Activated CD4-positive, alpha-beta T cell treated with anti-CD3 and anti-CD28 coated beads for 36 hours (primary cell): ENCODE data around the gene ASS1. TPM values are rescaled to one million over a fixed set of nuclear protein-coding genes. Genes with fewer than 3 reads are reported as not detected.
A peak's percentile ranks its signal among the peaks of the same experiment; 100 is the strongest.

Source experiments
- ATAC-seq: fragments of 200-7000 bp; cut with Tn5 transposase; one replicate; pipeline ENCODE4 v1.10.0; 2021; ENCODE audit warnings: mild to moderate bottlenecking, moderate library complexity
- CTCF ChIA-PET: fragments of 350-600 bp; sonication (Branson Sonifier 250); formaldehyde crosslinking; loops from one replicate; lab custom pipeline; 2021; ENCODE audit warnings: antibody characterized with exemption; lab: Charles Lee
- POLR2A ChIA-PET: fragments of 350-600 bp; sonication (Branson Sonifier 250); formaldehyde crosslinking; loops from one replicate; lab custom pipeline; 2021; ENCODE audit warnings: antibody characterized with exemption, inconsistent platforms; lab: Charles Lee
- DNase-seq: peaks from one replicate; pipeline ENCODE4 v3.0.0-alpha.2; 2020
- H3K27ac Mint-ChIP-seq: one replicate; pipeline ENCODE4 v1.8.0; 2021; ENCODE audit warnings: mixed read lengths
- H3K27me3 Mint-ChIP-seq: one replicate; pipeline ENCODE4 v1.8.0; 2021; ENCODE audit warnings: mixed read lengths
- H3K36me3 Mint-ChIP-seq: one replicate; pipeline ENCODE4 v1.8.0; 2021; ENCODE audit warnings: low read depth, mixed read lengths
- H3K4me1 Mint-ChIP-seq: one replicate; pipeline ENCODE4 v1.8.0; 2021; ENCODE audit warnings: mixed read lengths
- H3K4me3 Mint-ChIP-seq: one replicate; pipeline ENCODE4 v1.8.0; 2021; ENCODE audit warnings: mild to moderate bottlenecking, moderate library complexity, mixed read lengths
- H3K9me3 Mint-ChIP-seq: one replicate; pipeline ENCODE4 v1.8.0; 2021; ENCODE audit warnings: low read depth, mixed read lengths
- intact Hi-C, 2 experiments: fragments of 100-400 bp; cut with DNase I in 1 of 2; cut with micrococcal nuclease in 1 of 2; formaldehyde crosslinking; loops; one replicate each; pipeline versions ENCODE4 v1.14.2 to v1.15.1; 2022 to 2024; cut with DNase I, micrococcal nuclease
- total RNA-seq, 2 experiments: library from RNA; stranded (reverse); gene quantifications; one replicate each; pipeline ENCODE4 v1.2.3, GENCODE V29; 2021

ASS1 gene
- total RNA-seq, 2 experiments from 2014 or later: 8.6 to 9.3 TPM

DNA sequence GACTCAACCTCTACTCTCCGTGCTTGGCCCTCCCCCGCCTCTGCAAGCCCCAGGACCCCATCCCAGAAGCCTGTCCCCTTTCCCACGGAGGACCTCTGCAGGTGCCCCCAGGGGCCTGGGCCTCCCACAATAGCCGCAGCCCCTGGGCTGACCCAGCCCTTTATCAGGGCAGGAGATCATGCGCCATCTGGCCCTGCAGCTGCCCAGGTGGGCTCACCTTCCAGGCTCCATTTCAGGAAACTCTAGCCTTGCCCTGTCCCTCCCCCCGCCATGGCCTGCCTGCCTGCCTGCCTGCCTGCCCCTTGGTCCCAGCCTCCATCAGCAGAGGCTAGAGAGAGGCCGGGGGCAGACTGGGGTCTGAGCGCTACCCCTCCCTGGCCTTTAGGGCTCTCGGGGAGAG, 48.7 kb downstream of the ASS1 start:
- POLR2A ChIA-PET: no interaction called here
- peaks cover 6% of the 10 kb centered on the region for H3K9me3 Mint-ChIP-seq
- no peaks in the 10 kb centered on the region for H3K4me1 Mint-ChIP-seq
- DNase-seq: no peak
- no peak overlapping the region for H3K27ac Mint-ChIP-seq
- intact Hi-C loops: no loop called here
- CTCF ChIA-PET: no interaction called here
- peaks cover 4% of the 10 kb centered on the region for H3K27me3 Mint-ChIP-seq
- H3K4me3 Mint-ChIP-seq: no peak overlapping the region
- H3K36me3 Mint-ChIP-seq: no peaks in the 10 kb centered on the region
- ATAC-seq: no peak

DNA sequence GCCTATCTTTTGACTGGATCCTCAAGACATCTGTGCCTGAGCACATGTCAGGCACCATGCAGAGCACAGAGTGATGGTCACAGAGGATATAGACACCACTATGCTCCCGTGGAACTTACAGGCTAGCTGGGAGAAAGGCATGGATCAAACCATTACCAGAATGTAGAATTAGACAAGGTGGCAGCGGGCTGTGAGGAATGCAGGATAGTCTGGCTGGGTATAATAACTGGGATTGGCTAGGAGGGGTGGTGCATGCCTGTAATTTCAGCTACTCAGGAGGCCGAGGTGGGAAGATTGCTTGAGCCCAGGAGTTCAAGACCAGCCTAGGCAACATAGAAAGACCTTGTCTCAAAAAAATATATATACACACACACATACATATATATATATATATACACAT, 50.3 kb downstream of the ASS1 start:
- peaks cover 4% of the 10 kb centered on the region for H3K27me3 Mint-ChIP-seq
- H3K36me3 Mint-ChIP-seq: no peaks in the 10 kb centered on the region
- H3K27ac Mint-ChIP-seq: no peak overlapping the region
- ATAC-seq: no peak
- no peaks in the 10 kb centered on the region for H3K4me1 Mint-ChIP-seq
- intact Hi-C loops: no loop called here
- H3K4me3 Mint-ChIP-seq: no peak overlapping the region
- ChIA-PET POLR2A (no interaction called here), CTCF (no interaction called here)
- DNase-seq: no peak
- peaks cover 6% of the 10 kb centered on the region for H3K9me3 Mint-ChIP-seq

DNA sequence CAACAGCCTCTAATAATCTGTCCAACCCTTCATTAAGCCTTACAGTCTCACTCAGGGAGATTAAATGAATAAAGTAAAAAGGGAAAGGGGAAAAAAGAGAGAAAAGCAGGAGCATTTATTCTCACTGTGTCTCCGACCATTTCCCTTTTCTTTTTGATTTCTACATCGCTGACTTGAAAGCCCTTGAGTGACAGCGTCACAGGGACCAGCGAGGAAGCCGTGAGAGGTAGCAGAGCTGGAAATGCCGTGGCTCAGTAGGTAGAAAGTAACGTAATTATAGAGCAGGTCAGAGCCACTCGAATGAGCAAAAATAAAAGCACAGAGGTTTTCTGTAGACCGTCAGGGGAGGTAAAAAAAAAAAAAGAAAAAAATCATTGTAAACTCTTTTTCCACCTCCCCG, 52.4 kb downstream of the ASS1 start:
- ChIA-PET POLR2A (no interaction called here), CTCF (interaction anchor here (1.0 kb wide), 1 partner anchor 34 kb away, joined by 3 read pairs; no protein-coding TSS in a partner anchor)
- no peak overlapping the region for H3K4me3 Mint-ChIP-seq
- peaks cover 4% of the 10 kb centered on the region for H3K27me3 Mint-ChIP-seq
- H3K4me1 Mint-ChIP-seq: no peaks in the 10 kb centered on the region
- no peaks in the 10 kb centered on the region for H3K36me3 Mint-ChIP-seq
- no peak for ATAC-seq
- no peak for DNase-seq
- peaks cover 6% of the 10 kb centered on the region for H3K9me3 Mint-ChIP-seq
- intact Hi-C loops: no loop called here
- H3K27ac Mint-ChIP-seq: no peak overlapping the region

DNA sequence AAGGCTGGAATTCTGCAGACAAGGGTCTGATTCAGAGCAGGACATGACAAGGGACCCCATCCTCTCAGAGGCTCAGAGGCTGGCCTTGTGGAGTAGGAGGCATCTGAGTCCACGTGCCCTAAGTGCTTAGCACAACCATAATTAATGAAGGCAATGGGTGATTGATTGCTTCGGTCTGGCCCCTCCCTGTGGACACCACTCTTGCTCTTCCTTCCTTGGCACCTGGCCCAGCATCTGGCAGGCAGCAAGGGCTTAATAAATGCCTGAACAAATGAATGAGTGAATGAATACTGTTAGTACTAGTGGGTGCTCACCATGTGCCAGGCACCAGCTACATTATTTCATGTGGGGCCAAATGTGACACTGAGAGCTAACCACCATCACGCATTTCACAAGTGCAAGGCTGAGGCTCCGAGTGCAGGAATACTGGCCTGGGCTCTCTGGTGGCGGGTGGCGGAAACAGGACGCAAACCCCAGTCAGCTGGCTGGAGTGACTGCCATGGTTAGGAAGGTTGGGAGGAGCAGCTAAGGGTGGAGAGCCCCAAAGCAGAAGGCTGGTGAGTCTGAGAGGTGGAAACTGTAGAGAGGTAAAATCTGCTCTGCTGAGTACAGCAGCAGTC, 53.6 kb downstream of the ASS1 start:
- ChIA-PET POLR2A (interaction anchor here (0.6 kb wide), 1 partner anchor 78 kb away, joined by 3 read pairs; no protein-coding TSS in a partner anchor), CTCF (interaction anchor here (1.0 kb wide), 1 partner anchor 36 kb away, joined by 3 read pairs; no protein-coding TSS in a partner anchor)
- Mint-ChIP-seq H3K27me3 (peaks cover 4% of the 10 kb centered on the region), H3K9me3 (peaks cover 6% of the 10 kb centered on the region), H3K36me3 (no peaks in the 10 kb centered on the region), H3K4me3 (no peak overlapping the region), H3K4me1 (no peaks in the 10 kb centered on the region), H3K27ac (no peak overlapping the region)
- DNase-seq (peak; percentile 23), ATAC-seq (no peak)
- intact Hi-C loops: no loop called here

DNA sequence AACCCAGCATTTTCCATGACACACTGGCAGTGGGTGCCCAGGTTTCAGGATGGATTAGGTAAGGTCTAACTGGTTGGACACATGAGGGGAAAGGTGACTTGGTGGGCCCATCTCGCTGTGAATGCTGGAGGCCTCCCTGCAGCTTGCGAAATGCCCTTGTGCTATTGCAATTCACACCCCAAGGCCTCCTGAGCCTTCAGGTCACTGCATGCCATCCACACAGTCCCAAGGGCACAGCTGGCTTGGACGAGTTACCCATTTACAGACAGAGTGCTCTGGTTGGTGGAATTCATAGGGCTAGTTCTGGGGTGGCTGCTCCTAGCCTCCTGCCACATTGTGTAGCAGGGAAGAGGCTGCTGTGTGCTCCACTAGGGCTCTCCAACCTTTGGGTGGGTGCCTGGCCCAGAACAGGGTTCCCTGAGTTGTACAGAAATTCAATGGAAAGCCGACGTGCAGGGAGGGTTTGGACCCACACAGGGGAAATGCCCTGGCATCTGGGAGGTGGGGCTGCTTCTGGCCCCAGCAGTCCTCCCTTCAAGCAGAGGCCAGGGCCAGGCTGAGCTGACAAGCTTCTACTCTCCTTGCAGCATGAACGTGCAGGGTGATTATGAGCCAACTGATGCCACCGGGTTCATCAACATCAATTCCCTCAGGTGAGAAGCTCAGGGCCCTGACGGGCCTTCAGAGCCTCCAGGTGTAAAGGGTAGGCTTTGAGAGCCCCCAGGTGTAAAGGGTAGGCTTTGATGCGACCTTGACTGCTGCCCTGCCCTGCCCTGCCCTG, 54.3 kb downstream of the ASS1 start:
- no peaks in the 10 kb centered on the region for H3K4me1 Mint-ChIP-seq
- ChIA-PET POLR2A (no interaction called here), CTCF (interaction anchor here (0.6 kb wide), 1 partner anchor 37 kb away, joined by 3 read pairs; no protein-coding TSS in a partner anchor)
- no peak overlapping the region for H3K4me3 Mint-ChIP-seq
- H3K36me3 Mint-ChIP-seq: no peaks in the 10 kb centered on the region
- H3K27ac Mint-ChIP-seq: no peak overlapping the region
- H3K9me3 Mint-ChIP-seq: peaks cover 6% of the 10 kb centered on the region
- intact Hi-C loops: no loop called here
- no peak for DNase-seq
- no peak for ATAC-seq
- H3K27me3 Mint-ChIP-seq: peaks cover 4% of the 10 kb centered on the region

DNA sequence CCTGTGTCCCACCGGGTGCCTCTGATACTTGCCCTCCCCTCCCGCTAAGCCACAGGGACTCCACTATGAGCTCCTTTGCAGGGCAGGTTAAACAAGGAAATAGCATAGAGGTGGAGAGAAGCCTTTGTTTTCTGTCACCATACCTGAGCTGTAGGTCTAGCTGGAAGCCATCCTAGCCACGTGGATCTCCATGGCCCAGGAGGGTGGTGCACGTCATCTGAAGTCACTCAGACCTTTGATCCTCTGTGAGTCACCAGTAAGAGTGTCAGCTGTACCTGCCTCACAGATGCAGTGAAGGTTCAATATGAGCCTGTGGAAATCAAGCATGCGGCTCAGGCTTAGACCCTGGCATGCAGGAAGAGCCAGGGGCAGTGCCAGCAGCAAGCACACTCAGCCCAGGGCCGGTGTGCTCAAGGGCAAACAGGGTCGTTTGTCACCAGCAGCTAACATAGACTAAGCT, 55.1 kb downstream of the ASS1 start:
- POLR2A ChIA-PET: no interaction called here
- DNase-seq: peak; percentile 30
- Mint-ChIP-seq H3K27ac (no peak overlapping the region), H3K36me3 (no peaks in the 10 kb centered on the region), H3K4me1 (no peaks in the 10 kb centered on the region), H3K9me3 (peaks cover 3% of the 10 kb centered on the region), H3K4me3 (no peak overlapping the region), H3K27me3 (peaks cover 4% of the 10 kb centered on the region)
- peak; percentile 80 for ATAC-seq
- CTCF ChIA-PET: no interaction called here
- intact Hi-C loops: no loop called here

DNA sequence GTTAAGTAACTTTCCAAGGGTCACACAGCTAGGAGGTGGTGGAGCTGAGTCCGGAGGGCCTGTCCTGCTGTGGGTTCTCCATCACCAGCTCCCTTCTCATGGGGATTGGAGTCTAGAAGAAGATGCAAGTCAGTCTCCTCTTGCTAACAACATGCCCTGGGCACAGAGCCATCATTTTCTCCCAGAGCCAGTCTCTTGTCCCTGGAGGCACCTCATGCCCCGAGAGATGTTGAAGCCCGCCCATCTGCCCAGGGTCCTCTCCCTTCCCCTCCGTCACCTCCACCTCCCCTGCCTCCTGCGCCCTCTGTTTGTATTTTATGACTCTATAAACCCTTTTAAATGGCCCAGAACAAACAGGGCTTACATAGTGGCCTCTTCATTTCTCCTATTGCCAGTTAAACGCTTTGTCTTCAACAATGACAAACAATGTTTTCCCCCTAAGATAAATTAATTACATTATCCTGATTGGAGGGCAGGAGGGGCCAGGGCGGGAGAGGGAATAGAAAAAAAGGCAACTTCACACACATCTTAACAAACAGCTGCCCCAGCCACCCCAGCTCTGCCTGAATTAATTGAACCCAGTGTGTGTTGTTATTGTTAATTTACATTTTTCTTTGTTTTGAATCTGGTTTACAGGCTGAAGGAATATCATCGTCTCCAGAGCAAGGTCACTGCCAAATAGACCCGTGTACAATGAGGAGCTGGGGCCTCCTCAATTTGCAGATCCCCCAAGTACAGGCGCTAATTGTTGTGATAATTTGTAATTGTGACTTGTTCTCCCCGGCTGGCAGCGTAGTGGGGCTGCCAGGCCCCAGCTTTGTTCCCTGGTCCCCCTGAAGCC, 55.8 kb downstream of the ASS1 start:
- Mint-ChIP-seq H3K4me1 (no peaks in the 10 kb centered on the region), H3K9me3 (no peaks in the 10 kb centered on the region), H3K27ac (no peak overlapping the region), H3K4me3 (no peak overlapping the region), H3K27me3 (peaks cover 3% of the 10 kb centered on the region), H3K36me3 (no peaks in the 10 kb centered on the region)
- intact Hi-C loops: no loop called here
- POLR2A ChIA-PET: no interaction called here
- DNase-seq: no peak
- ATAC-seq: no peak
- CTCF ChIA-PET: no interaction called here

DNA sequence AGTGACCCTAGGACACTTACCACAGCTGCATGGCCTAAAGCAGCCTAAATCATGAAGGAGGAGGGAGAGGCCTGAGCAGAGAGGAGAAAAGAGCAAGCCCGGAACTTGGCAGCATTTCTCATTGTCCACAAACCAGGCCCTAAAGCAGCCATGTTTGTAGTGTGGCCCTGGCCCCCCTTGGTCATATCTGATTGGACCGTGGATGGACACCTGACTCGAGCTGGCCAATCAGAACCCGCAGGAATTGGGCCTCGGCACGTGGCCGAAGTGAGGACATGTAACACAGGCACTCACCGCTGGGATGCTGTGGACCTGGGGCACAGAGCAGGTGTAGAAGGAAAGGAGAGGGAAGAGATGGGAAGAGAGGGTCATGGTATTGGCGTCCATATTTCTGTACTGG, 56.9 kb downstream of the ASS1 start:
- Mint-ChIP-seq H3K27me3 (no peaks in the 10 kb centered on the region), H3K27ac (no peak overlapping the region), H3K4me1 (no peaks in the 10 kb centered on the region), H3K9me3 (no peaks in the 10 kb centered on the region), H3K36me3 (no peaks in the 10 kb centered on the region), H3K4me3 (no peak overlapping the region)
- CTCF ChIA-PET: no interaction called here
- no peak for ATAC-seq
- intact Hi-C loops: no loop called here
- no peak for DNase-seq
- POLR2A ChIA-PET: no interaction called here

DNA sequence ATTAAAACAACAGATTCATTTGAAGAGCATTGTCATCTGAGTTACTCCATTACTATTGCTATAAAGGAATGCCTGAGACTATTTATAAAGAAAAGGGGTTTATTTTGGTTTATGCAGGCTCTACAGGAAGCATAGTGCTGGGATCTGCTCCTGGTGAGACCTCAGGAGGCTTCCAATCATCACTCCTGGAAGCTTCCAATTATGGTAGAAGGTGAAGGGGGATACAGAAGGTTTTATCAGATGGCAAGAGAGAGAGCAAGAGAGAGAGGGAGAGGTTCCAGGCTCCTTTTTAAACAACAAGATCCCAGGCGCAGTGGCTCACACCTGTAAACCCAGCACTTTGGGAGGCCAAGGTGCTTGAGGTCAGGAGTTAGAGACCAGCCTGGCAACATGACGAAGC, 63.5 kb downstream of the ASS1 start:
- H3K36me3 Mint-ChIP-seq: no peaks in the 10 kb centered on the region
- peaks cover 8% of the 10 kb centered on the region for H3K27me3 Mint-ChIP-seq
- H3K27ac Mint-ChIP-seq: no peak overlapping the region
- ChIA-PET CTCF (no interaction called here), POLR2A (no interaction called here)
- H3K4me3 Mint-ChIP-seq: no peak overlapping the region
- no peak for DNase-seq
- H3K4me1 Mint-ChIP-seq: no peaks in the 10 kb centered on the region
- no peak for ATAC-seq
- peaks cover 7% of the 10 kb centered on the region for H3K9me3 Mint-ChIP-seq
- intact Hi-C loops: no loop called here

DNA sequence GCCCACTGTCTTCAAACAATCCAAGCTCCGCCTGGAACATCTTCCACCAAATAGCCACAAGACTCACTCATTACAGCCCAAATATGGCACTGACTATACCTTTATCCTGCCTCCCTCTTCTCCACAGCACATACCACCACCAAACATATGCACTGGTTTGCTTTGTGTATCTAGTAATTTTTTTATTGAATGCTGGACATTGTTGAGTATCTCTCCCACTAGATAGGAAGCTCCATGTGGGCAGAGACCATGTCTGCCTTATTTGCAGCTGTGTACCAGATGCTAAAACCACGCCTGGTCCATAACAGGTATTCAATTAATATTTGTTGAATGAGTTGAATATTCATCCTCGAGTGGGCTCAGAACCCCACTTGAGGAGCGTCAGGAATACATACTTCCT, 67.4 kb downstream of the ASS1 start:
- no peak overlapping the region for H3K27ac Mint-ChIP-seq
- H3K4me3 Mint-ChIP-seq: no peak overlapping the region
- ChIA-PET CTCF (interaction anchor here (0.8 kb wide), 1 partner anchor 17 kb away, joined by 3 read pairs; no protein-coding TSS in a partner anchor), POLR2A (no interaction called here)
- intact Hi-C loops: no loop called here
- no peaks in the 10 kb centered on the region for H3K36me3 Mint-ChIP-seq
- H3K27me3 Mint-ChIP-seq: peaks cover 8% of the 10 kb centered on the region
- H3K9me3 Mint-ChIP-seq: peaks cover 7% of the 10 kb centered on the region
- DNase-seq (no peak), ATAC-seq (no peak)
- H3K4me1 Mint-ChIP-seq: no peaks in the 10 kb centered on the region

DNA sequence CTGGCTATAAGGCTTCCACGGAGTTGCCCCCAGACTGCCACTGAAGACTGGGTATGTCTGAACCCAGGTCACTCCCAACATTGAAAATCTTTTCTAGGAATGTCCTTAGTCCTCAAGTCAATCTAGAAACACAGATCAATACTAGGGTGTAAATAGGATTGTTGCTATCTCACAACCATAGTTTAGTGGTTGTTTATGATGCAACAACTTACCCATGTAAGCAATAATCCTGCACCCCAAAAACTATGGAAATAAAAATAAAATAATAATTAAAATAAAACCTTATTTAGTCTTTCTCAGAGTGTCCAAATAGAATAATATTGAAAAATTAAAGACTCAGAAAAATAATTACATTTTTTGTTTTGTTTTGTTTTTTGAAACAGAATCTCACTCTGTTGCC, 68.3 kb downstream of the ASS1 start:
- ATAC-seq: no peak
- Mint-ChIP-seq H3K27ac (no peak overlapping the region), H3K36me3 (no peaks in the 10 kb centered on the region), H3K4me1 (no peaks in the 10 kb centered on the region), H3K9me3 (peaks cover 7% of the 10 kb centered on the region), H3K27me3 (peaks cover 8% of the 10 kb centered on the region), H3K4me3 (no peak overlapping the region)
- CTCF ChIA-PET: no interaction called here
- POLR2A ChIA-PET: no interaction called here
- intact Hi-C loops: no loop called here
- no peak for DNase-seq
